Activated CD8-positive, alpha-beta memory T cell treated with anti-CD3 and anti-CD28 coated beads, Interleukin-2, amount 10 ng/mL, durations not matched to agents 7 days and 5 days (primary cell): ENCODE data around the gene APOBEC4. TPM values are rescaled to one million over a fixed set of nuclear protein-coding genes. Genes with fewer than 3 reads are reported as not detected.

Experiments
- ATAC-seq: fragments of 150-1000 bp; cut with Tn5 transposase; one replicate; pipeline ENCODE4 v1.10.0; 2021; ENCODE audit warnings: moderate library complexity
- CTCF ChIA-PET: fragments of 350-600 bp; sonication (Branson Sonifier 250); formaldehyde crosslinking; loops from one replicate; lab custom pipeline; 2021; ENCODE audit warnings: antibody characterized with exemption; lab: Charles Lee
- DNase-seq: peaks from one replicate; pipeline ENCODE4 v3.0.0-alpha.2; 2020
- H3K27ac Mint-ChIP-seq: one replicate; pipeline ENCODE4 v1.8.0; 2021; ENCODE audit warnings: mild to moderate bottlenecking, mixed read lengths
- H3K27me3 Mint-ChIP-seq: one replicate; pipeline ENCODE4 v1.8.0; 2021; ENCODE audit warnings: mixed read lengths
- H3K36me3 Mint-ChIP-seq: one replicate; pipeline ENCODE4 v1.8.0; 2021; ENCODE audit warnings: mild to moderate bottlenecking, mixed read lengths
- H3K4me1 Mint-ChIP-seq: one replicate; pipeline ENCODE4 v1.8.0; 2021; ENCODE audit warnings: mixed read lengths
- H3K4me3 Mint-ChIP-seq: one replicate; pipeline ENCODE4 v1.8.0; 2021; ENCODE audit warnings: mild to moderate bottlenecking, moderate library complexity, mixed read lengths
- H3K9me3 Mint-ChIP-seq: one replicate; pipeline ENCODE4 v1.8.0; 2022; ENCODE audit warnings: low read depth, mixed read lengths
- total RNA-seq, 2 experiments: library from RNA; stranded (reverse); gene quantifications; one replicate each; pipeline ENCODE4 v1.2.3, GENCODE V29; 2021

APOBEC4 gene
- total RNA-seq, 2 experiments from 2014 or later, result not detected

GRCh38 chr1:183604038-183604808 is 48.9 kb downstream of the APOBEC4 start:
- Mint-ChIP-seq H3K4me3 (no peak overlapping the region), H3K36me3 (peaks cover 1% of the 10 kb centered on the region), H3K27ac (no peak overlapping the region), H3K27me3 (peaks cover 18% of the 10 kb centered on the region), H3K9me3 (no peaks in the 10 kb centered on the region), H3K4me1 (peaks cover 15% of the 10 kb centered on the region)
- ATAC-seq (no peak), DNase-seq (no peak)
- CTCF ChIA-PET, result interaction anchor here (1.6 kb wide), 1 partner anchor 22 kb away, joined by 6 read pairs; no protein-coding TSS in a partner anchor

- CTCF ChIA-PET, result interaction anchor here (1.4 kb wide), 1 partner anchor 9 kb away, joined by 5 read pairs; no protein-coding TSS in a partner anchor
- H3K27me3 Mint-ChIP-seq, result peaks cover 18% of the 10 kb centered on the region
- peaks cover 1% of the 10 kb centered on the region for H3K36me3 Mint-ChIP-seq
- H3K9me3 Mint-ChIP-seq, result no peaks in the 10 kb centered on the region
- DNase-seq (no peak), ATAC-seq (no peak)
- H3K4me1 Mint-ChIP-seq, result peaks cover 21% of the 10 kb centered on the region
- no peak overlapping the region for H3K27ac Mint-ChIP-seq
- H3K4me3 Mint-ChIP-seq, result no peak overlapping the region
These were observed 50.6 kb downstream of the APOBEC4 start for GRCh38 chr1:183602510-183602909.

GRCh38 chr1:183600634-183601033 is 52.5 kb downstream of the APOBEC4 start:
- Mint-ChIP-seq H3K27ac (no peak overlapping the region), H3K9me3 (no peaks in the 10 kb centered on the region), H3K36me3 (peaks cover 1% of the 10 kb centered on the region), H3K4me3 (no peak overlapping the region), H3K27me3 (peaks cover 20% of the 10 kb centered on the region), H3K4me1 (peaks cover 21% of the 10 kb centered on the region)
- ATAC-seq, result no peak
- DNase-seq, result no peak
- CTCF ChIA-PET, result interaction anchor here (1.2 kb wide), 1 partner anchor 10 kb away, joined by 3 read pairs; no protein-coding TSS in a partner anchor

- ATAC-seq (no peak), DNase-seq (no peak)
- peaks cover 19% of the 10 kb centered on the region for H3K27me3 Mint-ChIP-seq
- CTCF ChIA-PET, result interaction anchor here (1.2 kb wide), 1 partner anchor 11 kb away, joined by 3 read pairs; no protein-coding TSS in a partner anchor
- H3K9me3 Mint-ChIP-seq, result no peaks in the 10 kb centered on the region
- H3K4me3 Mint-ChIP-seq, result no peak overlapping the region
- peaks cover 1% of the 10 kb centered on the region for H3K36me3 Mint-ChIP-seq
- H3K27ac Mint-ChIP-seq, result no peak overlapping the region
- H3K4me1 Mint-ChIP-seq, result peaks cover 20% of the 10 kb centered on the region
These were observed 53.0 kb downstream of the APOBEC4 start for GRCh38 chr1:183600136-183600535.

GRCh38 chr1:183598386-183598785 is 54.7 kb downstream of the APOBEC4 start:
- H3K4me3 Mint-ChIP-seq, result no peak overlapping the region
- no peaks in the 10 kb centered on the region for H3K9me3 Mint-ChIP-seq
- H3K4me1 Mint-ChIP-seq, result peaks cover 10% of the 10 kb centered on the region
- peaks cover 12% of the 10 kb centered on the region for H3K27me3 Mint-ChIP-seq
- DNase-seq (no peak), ATAC-seq (peak; percentile 68)
- peaks cover 1% of the 10 kb centered on the region for H3K36me3 Mint-ChIP-seq
- H3K27ac Mint-ChIP-seq, result peak overlapping the region; percentile 37
- CTCF ChIA-PET, result no interaction called here

GRCh38 chr1:183597656-183598347 is 55.3 kb downstream of the APOBEC4 start:
- Mint-ChIP-seq H3K4me3 (no peak overlapping the region), H3K27ac (no peak overlapping the region), H3K27me3 (peaks cover 8% of the 10 kb centered on the region), H3K9me3 (no peaks in the 10 kb centered on the region), H3K36me3 (peaks cover 1% of the 10 kb centered on the region), H3K4me1 (peaks cover 15% of the 10 kb centered on the region)
- CTCF ChIA-PET, result no interaction called here
- ATAC-seq, result no peak
- no peak for DNase-seq

GRCh38 chr1:183596500-183596899 is 56.6 kb downstream of the APOBEC4 start:
- peaks cover 8% of the 10 kb centered on the region for H3K27me3 Mint-ChIP-seq
- ATAC-seq (no peak), DNase-seq (no peak)
- no peaks in the 10 kb centered on the region for H3K9me3 Mint-ChIP-seq
- CTCF ChIA-PET, result no interaction called here
- no peak overlapping the region for H3K4me3 Mint-ChIP-seq
- H3K4me1 Mint-ChIP-seq, result peaks cover 15% of the 10 kb centered on the region
- peaks cover 1% of the 10 kb centered on the region for H3K36me3 Mint-ChIP-seq
- no peak overlapping the region for H3K27ac Mint-ChIP-seq

Other genes starting within 250 kb of the APOBEC4 start
- not detected for gene NMNAT2, start 234.9 kb downstream of the APOBEC4 start, total RNA-seq
- gene SMG7, start 180.8 kb downstream of the APOBEC4 start, total RNA-seq, result 10 to 100 TPM; 80.2 to 87.8 TPM
- gene NCF2, start 62.9 kb downstream of the APOBEC4 start, total RNA-seq, result 1 to 10 TPM; 6.0 to 9.8 TPM
- 100 to 1,000 TPM; 205 to 216 TPM for gene ARPC5, start 17.5 kb downstream of the APOBEC4 start, total RNA-seq
- 1 to 10 TPM; 2.0 to 2.9 TPM for gene RGL1, start 151.8 kb upstream of the APOBEC4 start, total RNA-seq